Esophagus squamous epithelium (tissue), 5 donors: ENCODE results near the gene ADI1. TPM values are rescaled to one million over a fixed set of nuclear protein-coding genes. Genes with fewer than 3 reads are reported as not detected.
"Not testable (repeated sequence)": the region's sequence is repeated elsewhere in the genome, so short reads cannot be mapped to it uniquely, and the experiment has no call there.

Source experiments
- DNase-seq: peaks from one replicate; lab custom pipeline; 2025; lab: John Stamatoyannopoulos, UW
- H3K27ac ChIP-seq, 4 donors: fragments of 200-600 bp; sonication (generic); one replicate each; pipeline ENCODE4 v1.5.1; 2016 to 2019; ENCODE audit warnings: mild to moderate bottlenecking in 1 of 4
- H3K27me3 ChIP-seq, 4 donors: fragments of 200-600 bp; sonication (generic); 1 replicate in 3 of 4; 2 replicates in 1 of 4; pipeline versions ENCODE4 v1.5.1 to v1.6.0; 2017 to 2021; ENCODE audit warnings: antibody characterized with exemption in 1 of 4
- H3K36me3 ChIP-seq, 3 donors: fragments of 200-600 bp; sonication (generic); one replicate each; pipeline ENCODE4 v1.5.1; 2016 to 2019
- H3K4me1 ChIP-seq, 3 donors: fragments of 200-600 bp; sonication (generic); one replicate each; pipeline ENCODE4 v1.5.1; 2017 to 2019
- H3K4me3 ChIP-seq, 4 donors: fragments of 200-600 bp; sonication (generic); 1 replicate in 3 of 4; 2 replicates in 1 of 4; pipeline ENCODE4 v1.5.1; 2016 to 2019; ENCODE audit warnings: mild to moderate bottlenecking in 2 of 4, moderate library complexity in 1 of 4
- H3K9me3 ChIP-seq, 3 donors: fragments of 200-600 bp; sonication (generic); one replicate each; pipeline ENCODE4 v1.5.1; 2016 to 2019
- POLR2A ChIP-seq, 4 donors: fragments of 450-650 bp; IDR thresholded peaks; one replicate each; pipeline ENCODE4 v1.6.1; 2017; ENCODE audit warnings: antibody characterized with exemption in 4 of 4, mild to moderate bottlenecking in 4 of 4, moderate library complexity in 3 of 4
- WGBS, 2 donors: methylation state at CpG; one replicate each; pipeline ENCODE4 v1.1.5; 2018; 5-methylcytosine and 5-hydroxymethylcytosine counted together
- intact Hi-C: fragments of 100-400 bp; cut with DNase I; formaldehyde crosslinking; loops from one replicate; pipeline ENCODE4 v1.15.0; 2022
- total RNA-seq, 4 donors: library from RNA; depleted of rRNA; stranded (reverse); fragments of >200 nt; gene quantifications; one replicate each; pipeline ENCODE4 v1.1.0, GENCODE V29; 2016
- TF ChIP-seq, protein P1 (sequence below), 6 experiments: fragments of 450-650 bp in 4 of 6; fragments of 200-600 bp in 2 of 6; sonication (generic) in 2 of 6; IDR thresholded peaks; one replicate each; pipeline ENCODE4 v1.5.1; 2016 to 2019; ENCODE audit warnings: antibody characterized with exemption in 6 of 6, mild to moderate bottlenecking in 4 of 6, moderate library complexity in 4 of 6
- donor health status: DM: yes; HTN: yes; CAD: no.

The ADI1 gene
- total RNA-seq, 4 donors from 2014 or later: 33.3 to 73.6 (median 54.9) TPM

- Histone ChIP-seq H3K4me3 (peak overlapping the region; percentile 75 to 94 (median 88)), H3K27me3 (no peaks in the 10 kb centered on the region), H3K27ac (peak overlapping the region; percentile 91 to 100 (median 97)), H3K4me1 (peaks cover 0 to 37% (median 11%) of the 10 kb centered on the region in 3 donors), H3K9me3 (no peaks in the 10 kb centered on the region), H3K36me3 (peaks cover 4 to 19% (median 6%) of the 10 kb centered on the region in 3 donors)
- TF ChIP-seq, protein P1, sequence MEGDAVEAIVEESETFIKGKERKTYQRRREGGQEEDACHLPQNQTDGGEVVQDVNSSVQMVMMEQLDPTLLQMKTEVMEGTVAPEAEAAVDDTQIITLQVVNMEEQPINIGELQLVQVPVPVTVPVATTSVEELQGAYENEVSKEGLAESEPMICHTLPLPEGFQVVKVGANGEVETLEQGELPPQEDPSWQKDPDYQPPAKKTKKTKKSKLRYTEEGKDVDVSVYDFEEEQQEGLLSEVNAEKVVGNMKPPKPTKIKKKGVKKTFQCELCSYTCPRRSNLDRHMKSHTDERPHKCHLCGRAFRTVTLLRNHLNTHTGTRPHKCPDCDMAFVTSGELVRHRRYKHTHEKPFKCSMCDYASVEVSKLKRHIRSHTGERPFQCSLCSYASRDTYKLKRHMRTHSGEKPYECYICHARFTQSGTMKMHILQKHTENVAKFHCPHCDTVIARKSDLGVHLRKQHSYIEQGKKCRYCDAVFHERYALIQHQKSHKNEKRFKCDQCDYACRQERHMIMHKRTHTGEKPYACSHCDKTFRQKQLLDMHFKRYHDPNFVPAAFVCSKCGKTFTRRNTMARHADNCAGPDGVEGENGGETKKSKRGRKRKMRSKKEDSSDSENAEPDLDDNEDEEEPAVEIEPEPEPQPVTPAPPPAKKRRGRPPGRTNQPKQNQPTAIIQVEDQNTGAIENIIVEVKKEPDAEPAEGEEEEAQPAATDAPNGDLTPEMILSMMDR (IDR thresholded peaks at IDR 0.05): no peak
- no peak for TF ChIP-seq POLR2A (IDR thresholded peaks at IDR 0.05)
- 33 to 35% methylated on average over 2 of the region's 3 CpGs for WGBS, 2 donors
- intact Hi-C loops: no loop called here
- DNase-seq: no peak
Observed at GRCh38 chr2:3517948-3518495, 1.3 kb downstream of the ADI1 start.

DNA sequence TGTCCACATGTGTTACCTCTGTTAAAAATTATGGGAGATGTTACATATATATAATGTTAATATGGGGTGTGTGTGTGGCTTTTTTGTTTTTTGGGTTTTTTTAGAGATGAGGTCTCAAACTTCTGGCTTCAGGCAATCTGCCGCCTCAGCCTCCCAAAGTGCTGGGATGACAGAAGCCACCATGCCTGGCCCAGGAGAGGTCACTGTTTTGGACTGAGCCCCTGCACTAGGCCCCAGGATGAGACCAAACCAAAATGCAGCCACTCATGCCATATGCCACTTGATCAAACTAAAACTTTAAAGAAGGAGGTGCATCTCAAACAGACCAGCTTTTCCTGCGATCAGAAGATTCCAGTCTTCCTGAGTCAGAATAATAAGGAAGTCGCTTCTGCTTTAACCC is 2.5 kb downstream of the ADI1 start:
- Histone ChIP-seq H3K36me3 (peaks cover 16 to 31% (median 16%) of the 10 kb centered on the region in 3 donors), H3K27me3 (no peaks in the 10 kb centered on the region), H3K27ac (no peak overlapping the region), H3K9me3 (no peaks in the 10 kb centered on the region), H3K4me1 (peaks cover 0 to 25% (median 11%) of the 10 kb centered on the region in 3 donors), H3K4me3 (no peak overlapping the region)
- DNase-seq: no peak
- 95 to 97% methylated on average over 3 of the region's 3 CpGs for WGBS, 2 donors
- intact Hi-C loops: no loop called here
- TF ChIP-seq, protein P1 (IDR thresholded peaks at IDR 0.05): no peak
- no peak for TF ChIP-seq POLR2A (IDR thresholded peaks at IDR 0.05)

- peaks cover 16 to 45% (median 21%) of the 10 kb centered on the region in 3 donors for H3K36me3 ChIP-seq
- WGBS, 2 donors: 85 to 90% methylated on average over 5 of the region's 5 CpGs
- H3K27ac ChIP-seq, DNase-seq, H3K27me3 ChIP-seq, intact Hi-C loops, H3K9me3 ChIP-seq, H3K4me3 ChIP-seq: not testable (repeated sequence)
- peaks cover 0 to 20% (median 8%) of the 10 kb centered on the region in 3 donors for H3K4me1 ChIP-seq
Observed at GRCh38 chr2:3515438-3515837, 3.9 kb downstream of the ADI1 start.

DNA sequence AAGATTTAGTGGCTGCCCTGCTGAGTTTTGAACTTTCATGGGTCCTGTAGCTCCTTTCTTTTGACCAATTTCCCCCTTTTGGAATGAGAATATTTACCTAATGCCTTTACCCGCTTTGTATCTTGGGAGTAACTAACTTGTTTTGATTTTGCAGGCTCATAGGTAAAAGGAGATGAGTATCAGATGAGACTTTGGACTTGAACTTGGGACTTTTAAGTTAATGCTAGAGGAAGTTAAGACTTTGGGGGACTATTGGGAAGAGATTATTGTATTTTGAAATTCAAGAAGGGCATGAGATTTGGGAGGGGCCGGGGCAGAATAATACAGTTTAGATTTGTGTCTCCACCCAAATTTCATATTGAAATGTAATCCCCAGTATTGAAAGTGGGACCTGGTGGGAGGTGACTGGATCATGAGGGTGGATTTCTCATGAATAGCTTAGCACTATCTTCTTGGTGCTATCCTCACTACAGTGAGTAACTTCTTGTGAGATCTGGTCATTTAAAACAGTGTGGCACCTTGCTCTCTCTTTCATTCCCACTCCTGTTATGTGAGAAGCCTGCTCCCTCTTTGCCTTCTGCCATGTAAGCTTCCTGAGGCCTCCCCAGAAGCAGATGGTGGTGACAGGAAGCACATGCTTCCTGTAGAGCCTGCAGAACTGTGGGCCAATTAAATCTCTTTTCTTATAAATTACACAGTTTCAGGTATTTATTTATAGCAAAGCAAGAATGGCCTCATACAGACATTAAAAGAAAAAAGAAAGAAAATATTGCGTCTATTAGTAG is 6.1 kb downstream of the ADI1 start:
- Histone ChIP-seq H3K9me3 (peaks cover 0 to 4% (median 0%) of the 10 kb centered on the region in 3 donors), H3K4me1 (peaks cover 0 to 9% (median 5%) of the 10 kb centered on the region in 3 donors), H3K27me3 (no peaks in the 10 kb centered on the region), H3K27ac (no peak overlapping the region), H3K36me3 (peaks cover 16 to 67% (median 21%) of the 10 kb centered on the region in 3 donors), H3K4me3 (no peak overlapping the region)
- WGBS, 2 donors: 95 to 98% methylated on average over 3 of the region's 3 CpGs
- TF ChIP-seq, protein P1 (IDR thresholded peaks at IDR 0.05): no peak
- TF ChIP-seq POLR2A (IDR thresholded peaks at IDR 0.05): no peak
- intact Hi-C loops: no loop called here
- DNase-seq: no peak

DNA sequence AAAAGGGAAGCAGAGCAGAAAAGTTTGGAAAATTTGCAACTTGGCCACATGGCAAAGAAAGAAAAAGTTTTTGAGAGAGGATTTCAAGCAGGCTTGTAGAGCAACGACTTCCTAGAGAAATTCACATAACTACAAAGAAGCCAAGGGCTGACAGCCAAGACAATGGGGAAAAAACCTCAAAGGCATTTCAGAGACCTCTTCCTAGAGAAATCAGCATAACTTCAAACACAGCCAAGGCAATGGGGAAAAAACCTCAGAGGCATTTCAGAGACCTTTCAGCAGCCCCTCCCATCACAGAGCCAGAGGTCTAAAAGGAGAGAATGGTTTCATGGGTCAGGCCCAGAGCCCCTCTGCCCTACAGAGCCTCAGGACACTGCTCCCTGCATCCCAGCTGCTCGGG is 7.2 kb downstream of the ADI1 start:
- Histone ChIP-seq H3K36me3 (peaks cover 16 to 71% (median 21%) of the 10 kb centered on the region in 3 donors), H3K4me3 (no peak overlapping the region), H3K27ac (no peak overlapping the region), H3K9me3 (peaks cover 0 to 4% (median 0%) of the 10 kb centered on the region in 3 donors), H3K4me1 (no peaks in the 10 kb centered on the region), H3K27me3 (no peaks in the 10 kb centered on the region)
- intact Hi-C loops: no loop called here
- 21 to 57% methylated on average over 1 of the region's 2 CpGs for WGBS, 2 donors
- TF ChIP-seq, protein P1 (IDR thresholded peaks at IDR 0.05): no peak
- TF ChIP-seq POLR2A (IDR thresholded peaks at IDR 0.05): no peak
- DNase-seq: no peak
